HG03558 (cell line): ENCODE measurements around the gene WFDC10B.
"Not testable (repeated sequence)": the region's sequence is repeated elsewhere in the genome, so short reads cannot be mapped to it uniquely, and the experiment has no call there.

Experiments
- ATAC-seq: cut with Tn5 transposase; IDR thresholded peaks from one replicate; pipeline ENCODE4 v1.9.1; 2021; ENCODE audit warnings: moderate number of reproducible peaks; ENCODE audit not compliant: unreplicated experiment; ENCODE audit errors: extremely low read depth

The WFDC10B gene

DNA sequence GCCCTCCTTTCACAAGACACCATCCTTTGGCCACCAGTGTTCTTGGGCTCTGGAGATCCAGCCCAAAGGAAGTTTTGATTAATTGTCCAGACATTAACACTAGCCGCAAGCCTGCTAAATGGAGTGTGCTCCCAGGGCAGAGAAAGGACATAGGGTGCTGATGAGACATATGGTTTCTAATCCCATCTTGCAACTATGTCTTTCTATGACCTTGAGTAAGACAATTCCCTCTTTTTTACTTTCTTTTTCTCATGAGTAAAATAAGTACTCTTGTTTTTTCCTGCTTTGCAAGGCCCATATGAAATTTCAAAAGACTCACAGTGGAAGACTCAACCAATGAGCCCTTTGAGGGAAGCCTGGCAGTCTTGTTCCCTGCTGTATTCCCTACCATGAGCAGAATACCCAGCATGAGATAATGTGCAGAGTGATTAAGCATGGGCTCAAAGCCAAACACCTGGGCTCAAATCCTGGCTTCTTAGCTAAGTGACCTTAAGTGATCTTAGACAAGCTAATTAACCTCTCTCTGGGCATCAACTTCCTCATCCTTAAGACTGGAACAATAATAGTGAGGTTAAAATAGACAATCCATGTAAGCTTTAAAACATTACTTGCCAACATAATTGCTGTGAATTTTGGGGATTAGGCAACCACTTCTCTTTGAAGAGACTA lies at the start of gene WFDC10B:
WFDC10B (minus strand) TSS at position 51 of the 669 bp plus-strand sequence. CDS start 19,027 bp downstream, outside the sequence.
- no peak for ATAC-seq

DNA sequence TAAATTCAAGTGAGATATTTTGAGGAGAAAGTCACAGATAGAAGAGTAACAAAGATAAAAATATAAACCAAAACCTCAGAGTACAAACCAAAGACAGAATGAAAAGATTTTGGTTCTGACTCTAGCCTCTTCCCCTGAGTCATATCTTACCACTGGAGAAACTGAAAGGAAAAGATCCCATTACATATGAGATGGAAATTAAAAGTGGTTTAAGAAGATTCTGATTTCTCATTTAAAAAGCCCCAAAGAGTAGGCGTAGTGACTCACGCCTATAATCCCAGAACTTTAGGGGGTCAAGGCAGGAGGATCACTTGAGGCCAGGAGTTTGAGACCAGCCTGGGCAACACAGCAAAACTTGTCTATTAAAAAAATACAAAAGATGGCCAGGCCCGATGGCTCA lies 47.9 kb upstream of the WFDC10B start:
- ATAC-seq = no peak

DNA sequence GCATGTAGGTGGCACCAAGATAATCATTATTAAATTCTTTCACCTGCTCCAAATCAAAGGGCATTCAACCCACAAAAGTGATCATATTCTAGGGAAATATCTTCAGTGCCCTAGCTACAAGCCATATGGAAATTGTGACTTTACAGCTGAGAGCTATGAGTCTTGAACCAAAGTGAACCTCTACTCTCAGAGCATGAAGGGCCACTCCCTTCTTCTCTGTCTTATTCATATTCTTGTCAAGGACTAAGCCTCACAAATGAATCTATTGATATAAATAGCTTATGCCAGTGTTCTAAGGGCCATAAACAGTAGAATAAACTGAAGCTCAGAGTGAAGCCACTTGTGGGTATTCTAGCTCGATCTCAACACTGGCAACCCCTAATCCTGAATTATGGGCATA lies 46.9 kb upstream of the WFDC10B start:
- no peak for ATAC-seq

GRCh38 chr20:45745015-45745414 lies 40.2 kb upstream of the WFDC10B start:
- ATAC-seq = no peak

GRCh38 chr20:45742596-45742995 lies 37.8 kb upstream of the WFDC10B start:
- ATAC-seq = no peak

GRCh38 chr20:45735988-45736387 lies 31.2 kb upstream of the WFDC10B start:
- ATAC-seq = no peak

- ATAC-seq = no peak
Observed at GRCh38 chr20:45735552-45735951, 30.7 kb upstream of the WFDC10B start.

GRCh38 chr20:45732199-45732598 lies 27.4 kb upstream of the WFDC10B start:
- no peak for ATAC-seq

DNA sequence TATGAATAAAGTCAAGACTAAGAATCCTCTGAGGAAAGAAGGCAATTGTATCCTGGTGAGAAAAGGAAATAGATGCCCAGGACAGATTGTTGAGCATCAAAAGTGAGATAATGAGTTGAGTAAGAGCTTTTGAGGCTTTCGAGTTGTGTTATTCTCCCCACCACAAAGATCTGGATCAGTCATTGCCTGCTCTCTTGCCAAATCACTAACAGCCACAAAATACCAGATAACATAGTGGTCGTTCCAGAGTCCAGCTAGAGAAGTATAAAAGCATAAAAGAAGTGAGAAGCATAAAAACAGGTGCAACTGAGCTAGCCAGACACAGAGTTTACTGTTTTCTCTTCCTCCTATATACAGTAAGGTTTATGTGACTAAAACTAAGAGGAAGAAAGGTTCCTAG lies 22.2 kb upstream of the WFDC10B start:
- ATAC-seq = no peak

DNA sequence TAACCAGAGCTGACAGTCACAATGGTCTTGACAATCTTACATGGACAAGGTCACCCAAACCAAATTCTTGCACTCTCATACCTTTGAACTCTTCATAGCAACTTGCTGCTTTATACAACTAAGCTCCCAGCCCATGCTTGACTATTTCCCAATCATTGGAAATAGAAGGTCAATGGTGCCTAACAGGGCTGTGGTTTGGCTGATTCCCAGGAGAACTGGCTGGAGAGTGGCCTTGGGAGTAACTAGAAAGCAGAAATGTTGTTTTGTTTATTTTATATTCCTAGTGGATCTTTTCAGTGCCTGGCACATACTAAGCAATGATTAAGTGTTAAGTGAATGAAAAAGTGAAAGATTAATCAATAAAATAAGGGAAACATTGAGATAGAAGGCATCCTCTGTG lies 20.3 kb upstream of the WFDC10B start:
- ATAC-seq = no peak

GRCh38 chr20:45722047-45722446 lies 17.2 kb upstream of the WFDC10B start, which contains the start of gene SPINT4:
TSS of gene SPINT4 (plus strand) at chr20:45722347. CDS start at chr20:45722368, 21 bp downstream.
- ATAC-seq = no peak

DNA sequence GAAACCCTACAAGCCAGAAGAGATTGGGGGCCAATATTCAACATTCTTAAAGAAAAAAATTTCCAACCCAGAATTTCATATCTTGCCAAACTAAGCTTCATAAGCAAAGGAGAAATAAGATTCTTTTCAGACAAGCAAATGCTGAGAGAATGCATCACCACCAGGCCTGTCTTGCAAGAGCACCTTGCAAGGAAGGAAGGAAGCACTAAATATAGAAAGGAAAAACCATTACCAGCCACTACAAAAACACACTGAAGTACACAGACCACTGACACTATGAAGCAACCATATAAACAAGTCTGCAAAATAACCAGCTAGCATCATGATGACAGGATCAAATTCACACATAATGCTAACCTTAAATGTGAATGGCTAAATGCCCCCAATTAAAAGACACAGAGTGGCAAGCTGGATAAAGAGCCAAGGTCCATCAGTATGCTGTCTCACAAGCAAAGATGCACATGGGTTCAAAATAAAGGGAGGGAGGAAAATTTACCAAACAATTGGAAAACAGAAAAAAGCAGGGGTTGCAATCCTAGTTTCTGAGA lies 11.4 kb upstream of the WFDC10B start:
- ATAC-seq = not testable (repeated sequence)

GRCh38 chr20:45701873-45702272 lies 2.9 kb downstream of the WFDC10B start, which contains the start of gene WFDC13:
TSS of gene WFDC13 (plus strand) at chr20:45702038. CDS start at chr20:45702124, 86 bp downstream.
- ATAC-seq = no peak

GRCh38 chr20:45701104-45701503 lies 3.7 kb downstream of the WFDC10B start:
- no peak for ATAC-seq

DNA sequence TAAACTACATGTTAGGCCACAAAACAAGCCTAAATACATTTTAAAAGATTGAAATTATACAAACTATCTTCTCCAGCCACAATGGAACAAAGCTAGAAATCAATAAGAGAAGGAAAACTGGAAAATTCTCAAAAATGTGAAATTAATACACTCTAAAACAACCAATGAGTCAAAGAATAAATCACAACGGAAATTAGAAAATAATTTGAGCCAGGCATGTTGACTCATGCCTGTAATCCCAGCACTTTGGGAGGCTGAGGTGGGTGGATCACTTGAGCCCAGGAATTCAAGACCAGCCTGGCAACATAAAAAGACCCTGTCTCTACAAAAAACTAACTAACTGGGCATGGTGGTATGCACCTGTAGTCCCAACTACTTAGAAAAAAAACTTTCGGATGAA lies 9.3 kb downstream of the WFDC10B start:
- no peak for ATAC-seq

DNA sequence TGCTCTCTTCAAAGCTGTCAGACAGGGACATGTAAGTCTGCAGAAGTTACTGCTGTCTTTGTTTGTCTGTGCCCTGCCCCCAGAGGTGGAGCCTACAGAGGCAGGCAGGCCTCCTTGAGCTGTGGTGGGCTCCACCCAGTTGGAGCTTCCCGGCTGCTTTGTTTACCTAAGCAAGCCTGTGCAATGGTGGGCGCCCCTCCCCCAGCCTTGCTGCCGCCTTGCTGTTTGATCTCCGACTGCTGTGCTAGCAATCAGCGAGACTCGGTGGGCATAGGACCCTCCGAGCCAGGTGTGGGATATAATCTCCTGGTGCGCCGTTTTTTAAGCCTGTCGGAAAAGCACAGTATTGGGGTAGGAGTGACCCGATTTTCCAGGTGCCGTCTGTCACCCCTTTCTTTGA lies 11.5 kb downstream of the WFDC10B start:
- ATAC-seq = not testable (repeated sequence)

DNA sequence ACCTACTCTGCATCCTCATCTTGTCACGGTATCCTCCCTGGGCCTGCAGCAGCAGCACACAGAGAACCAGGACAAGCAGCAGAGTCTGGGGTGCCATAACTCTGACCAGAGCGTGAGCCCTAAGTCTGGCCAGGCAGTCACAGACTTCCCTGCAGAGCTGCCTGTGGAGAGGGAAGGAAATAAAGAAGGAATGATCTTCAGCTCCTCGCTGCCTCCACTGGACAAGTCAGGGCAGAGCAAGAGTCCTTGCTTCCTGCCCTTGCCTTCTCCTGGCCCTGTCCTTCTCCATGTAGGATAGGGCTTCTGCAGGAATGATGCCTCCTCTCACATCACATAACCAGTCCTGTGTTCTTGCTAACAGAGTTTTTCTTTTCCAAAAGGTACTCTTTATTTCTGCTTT lies 18.9 kb downstream of the WFDC10B start:
- ATAC-seq = no peak

DNA sequence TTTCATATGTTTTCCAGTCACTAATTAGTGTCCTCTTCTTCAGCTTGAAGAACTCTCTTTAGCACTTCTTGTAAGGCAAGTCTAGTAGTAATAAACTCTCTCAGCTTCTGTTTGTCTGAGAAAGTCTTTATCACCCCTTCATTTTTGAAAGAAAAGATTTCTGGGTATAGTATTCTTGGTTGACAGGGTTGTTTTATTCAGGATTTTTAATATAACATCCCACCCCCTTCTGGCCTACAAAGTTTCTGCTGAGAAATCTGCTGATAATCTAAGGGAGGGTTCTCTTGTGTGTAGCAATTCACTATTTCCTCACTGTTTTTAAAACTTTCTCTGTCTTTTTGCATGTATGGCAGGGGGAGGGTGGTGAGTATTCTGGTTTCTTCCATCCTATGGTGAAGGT lies 25.2 kb downstream of the WFDC10B start:
- ATAC-seq = no peak

DNA sequence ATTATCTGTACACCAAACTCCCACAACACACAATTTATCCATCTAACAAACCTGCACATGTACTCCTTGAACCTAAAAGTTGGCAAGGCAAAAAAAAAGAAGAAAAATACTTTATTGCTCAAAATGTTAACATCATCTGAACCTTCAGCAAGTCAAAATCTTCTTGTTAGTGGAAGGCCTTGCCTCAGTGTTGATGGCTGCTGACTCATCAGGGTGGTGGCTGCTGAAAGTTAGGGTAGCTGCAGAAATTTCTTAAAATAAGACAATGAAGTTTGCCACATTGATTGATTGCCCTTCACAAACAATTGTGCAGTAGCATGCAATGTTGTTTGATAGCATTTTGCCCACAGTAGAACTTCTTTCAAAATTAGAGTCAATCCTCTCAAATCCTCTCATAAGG lies 32.1 kb downstream of the WFDC10B start:
- no peak for ATAC-seq

DNA sequence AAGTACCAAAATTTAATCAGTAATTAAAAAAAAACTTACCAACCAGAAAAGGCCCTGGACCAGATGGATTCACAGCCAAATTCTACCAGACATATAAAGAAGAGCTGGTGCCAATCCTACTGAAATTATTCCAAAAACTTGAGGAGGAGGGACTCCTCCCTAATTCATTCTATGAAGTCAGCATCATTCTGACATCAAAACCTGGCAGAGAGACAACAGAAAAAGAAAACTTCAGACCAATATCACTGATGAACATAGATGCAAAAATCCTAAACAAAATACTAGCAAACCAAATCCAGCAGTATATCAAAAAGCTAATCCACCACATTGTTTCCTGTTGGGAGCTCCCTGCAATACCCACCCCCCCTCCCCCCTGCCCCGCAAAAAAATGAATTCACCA lies 34.7 kb downstream of the WFDC10B start, which contains the start of gene WFDC11:
WFDC11 (minus strand) TSS at position 101 of the 400 bp plus-strand sequence. CDS start 19,639 bp downstream, outside the sequence.
- no peak for ATAC-seq

GRCh38 chr20:45657038-45657437 lies 47.8 kb downstream of the WFDC10B start:
- not testable (repeated sequence) for ATAC-seq

DNA sequence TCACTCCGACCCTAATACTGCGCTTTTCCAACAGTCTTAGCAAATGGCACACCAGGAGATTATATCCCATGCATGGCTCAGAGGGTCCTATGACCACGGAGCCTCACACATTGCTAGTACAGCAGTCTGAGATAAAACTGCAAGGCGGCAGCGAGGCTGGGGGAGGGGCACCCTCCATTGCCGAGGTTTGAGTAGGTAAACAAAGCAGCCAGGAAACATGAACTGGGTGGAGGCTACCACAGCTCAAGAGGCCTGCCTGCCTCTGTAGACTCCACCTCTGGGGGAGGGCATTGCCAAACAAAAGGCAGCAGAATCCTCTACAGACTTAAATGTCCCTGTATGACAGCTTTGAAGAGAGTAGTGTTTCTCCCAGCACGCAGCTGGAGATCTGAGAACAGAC lies 53.1 kb downstream of the WFDC10B start:
- ATAC-seq = not testable (repeated sequence)
